Measurements from ENCODE around the gene CASZ1.

The CASZ1 gene

DNA sequence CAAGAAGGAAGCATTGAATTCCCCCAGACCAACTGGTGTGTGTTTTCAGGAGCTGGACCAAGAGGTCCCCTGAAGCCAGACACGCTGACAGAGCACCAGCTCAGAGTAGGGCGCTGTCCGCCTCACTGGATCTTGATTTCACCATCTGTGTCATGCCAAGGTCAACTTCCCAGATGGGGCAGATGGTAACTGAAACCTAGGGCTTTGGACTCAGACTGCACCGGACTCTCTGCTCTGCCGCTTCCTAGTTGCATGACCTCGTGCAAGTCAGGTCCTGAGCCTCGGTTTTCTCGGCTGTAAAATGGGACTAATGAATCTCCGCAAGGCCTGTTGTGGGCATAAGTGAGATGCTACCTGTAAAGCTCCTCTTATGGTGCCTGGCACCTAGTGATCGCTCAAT, 17.9 kb upstream of the CASZ1 start:
- Histone ChIP-seq H3K27me3 (ENCODE audit: control insufficient read depth in 5 of 5, insufficient read depth in 4 of 5, low read length in 5 of 5) (peaks cover 12 to 30% (median 19%) of the 10 kb centered on the region in 5 donors), H3K36me3 (ENCODE audit: control insufficient read depth in 5 of 5, insufficient read depth in 5 of 5, low read length in 5 of 5) (no peaks in the 10 kb centered on the region), H3K4me3 (ENCODE audit: low read depth in 1 of 5, low read length in 5 of 5) (no peak overlapping the region), H3K4me1 (ENCODE audit: control insufficient read depth in 5 of 5, insufficient read depth in 5 of 5, low read length in 5 of 5) (no peaks in the 10 kb centered on the region), H3K9ac (ENCODE audit: low read length in 5 of 5) (no peak overlapping the region), H3K9me3 (ENCODE audit: control insufficient read depth in 5 of 5, low read length in 5 of 5) (no peaks in the 10 kb centered on the region), H3K27ac (ENCODE audit: low read depth, low read length) (no peak overlapping the region)

GRCh38 chr1:10813799-10814198, 17.4 kb upstream of the CASZ1 start:
- no peak overlapping the region for H3K27ac ChIP-seq (ENCODE audit: low read depth, low read length)
- no peak overlapping the region for H3K4me3 ChIP-seq (ENCODE audit: low read depth in 1 of 5, low read length in 5 of 5)
- H3K4me1 ChIP-seq (ENCODE audit: control insufficient read depth in 5 of 5, insufficient read depth in 5 of 5, low read length in 5 of 5) = no peaks in the 10 kb centered on the region
- no peaks in the 10 kb centered on the region for H3K9me3 ChIP-seq (ENCODE audit: control insufficient read depth in 5 of 5, low read length in 5 of 5)
- H3K27me3 ChIP-seq (ENCODE audit: control insufficient read depth in 5 of 5, insufficient read depth in 4 of 5, low read length in 5 of 5) = peaks cover 13 to 31% (median 17%) of the 10 kb centered on the region in 5 donors
- no peaks in the 10 kb centered on the region for H3K36me3 ChIP-seq (ENCODE audit: control insufficient read depth in 5 of 5, insufficient read depth in 5 of 5, low read length in 5 of 5)
- no peak overlapping the region for H3K9ac ChIP-seq (ENCODE audit: low read length in 5 of 5)

- H3K9me3 ChIP-seq (ENCODE audit: control insufficient read depth in 5 of 5, low read length in 5 of 5) = no peaks in the 10 kb centered on the region
- H3K27me3 ChIP-seq (ENCODE audit: control insufficient read depth in 5 of 5, insufficient read depth in 4 of 5, low read length in 5 of 5) = peaks cover 13 to 41% (median 20%) of the 10 kb centered on the region in 5 donors
- no peak overlapping the region for H3K27ac ChIP-seq (ENCODE audit: low read depth, low read length)
- no peaks in the 10 kb centered on the region for H3K36me3 ChIP-seq (ENCODE audit: control insufficient read depth in 5 of 5, insufficient read depth in 5 of 5, low read length in 5 of 5)
- H3K4me1 ChIP-seq (ENCODE audit: control insufficient read depth in 5 of 5, insufficient read depth in 5 of 5, low read length in 5 of 5) = no peaks in the 10 kb centered on the region
- H3K4me3 ChIP-seq (ENCODE audit: low read depth in 1 of 5, low read length in 5 of 5) = no peak overlapping the region
- no peak overlapping the region for H3K9ac ChIP-seq (ENCODE audit: low read length in 5 of 5)
Measured at GRCh38 chr1:10812387-10812915, 16.0 kb upstream of the CASZ1 start.

GRCh38 chr1:10808441-10808840, 12.0 kb upstream of the CASZ1 start:
- Histone ChIP-seq H3K9me3 (ENCODE audit: control insufficient read depth in 5 of 5, low read length in 5 of 5) (no peaks in the 10 kb centered on the region), H3K9ac (ENCODE audit: low read length in 5 of 5) (no peak overlapping the region), H3K27me3 (ENCODE audit: control insufficient read depth in 5 of 5, insufficient read depth in 4 of 5, low read length in 5 of 5) (peaks cover 22 to 45% (median 27%) of the 10 kb centered on the region in 5 donors), H3K4me1 (ENCODE audit: control insufficient read depth in 5 of 5, insufficient read depth in 5 of 5, low read length in 5 of 5) (no peaks in the 10 kb centered on the region), H3K27ac (ENCODE audit: low read depth, low read length) (no peak overlapping the region), H3K4me3 (ENCODE audit: low read depth in 1 of 5, low read length in 5 of 5) (no peak overlapping the region), H3K36me3 (ENCODE audit: control insufficient read depth in 5 of 5, insufficient read depth in 5 of 5, low read length in 5 of 5) (no peaks in the 10 kb centered on the region)

DNA sequence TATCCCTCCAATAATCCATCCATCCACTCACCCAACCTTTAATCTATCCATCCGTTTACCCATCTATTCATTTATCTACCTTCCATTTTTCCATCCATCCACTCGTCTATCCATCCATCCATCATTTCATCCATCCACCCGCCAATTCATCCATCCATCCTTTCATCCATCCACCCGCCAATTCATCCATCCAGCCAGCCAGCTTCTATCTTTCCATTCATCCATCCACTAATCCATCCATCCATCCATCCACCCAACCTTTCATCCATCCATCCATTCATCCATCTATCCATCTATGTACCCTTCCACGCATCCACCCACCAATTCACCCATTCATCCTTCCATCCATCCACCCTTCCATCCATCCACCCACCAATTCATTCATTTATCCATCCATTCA, 10.5 kb upstream of the CASZ1 start:
- Histone ChIP-seq H3K9me3 (ENCODE audit: control insufficient read depth in 5 of 5, low read length in 5 of 5) (no peaks in the 10 kb centered on the region), H3K4me1 (ENCODE audit: control insufficient read depth in 5 of 5, insufficient read depth in 5 of 5, low read length in 5 of 5) (peaks cover 0 to 3% (median 0%) of the 10 kb centered on the region in 5 donors), H3K27me3 (ENCODE audit: control insufficient read depth in 5 of 5, insufficient read depth in 4 of 5, low read length in 5 of 5) (peaks cover 22 to 41% (median 24%) of the 10 kb centered on the region in 5 donors), H3K4me3 (ENCODE audit: low read depth in 1 of 5, low read length in 5 of 5) (no peak overlapping the region), H3K27ac (ENCODE audit: low read depth, low read length) (no peak overlapping the region), H3K9ac (ENCODE audit: low read length in 5 of 5) (no peak overlapping the region), H3K36me3 (ENCODE audit: control insufficient read depth in 5 of 5, insufficient read depth in 5 of 5, low read length in 5 of 5) (no peaks in the 10 kb centered on the region)

DNA sequence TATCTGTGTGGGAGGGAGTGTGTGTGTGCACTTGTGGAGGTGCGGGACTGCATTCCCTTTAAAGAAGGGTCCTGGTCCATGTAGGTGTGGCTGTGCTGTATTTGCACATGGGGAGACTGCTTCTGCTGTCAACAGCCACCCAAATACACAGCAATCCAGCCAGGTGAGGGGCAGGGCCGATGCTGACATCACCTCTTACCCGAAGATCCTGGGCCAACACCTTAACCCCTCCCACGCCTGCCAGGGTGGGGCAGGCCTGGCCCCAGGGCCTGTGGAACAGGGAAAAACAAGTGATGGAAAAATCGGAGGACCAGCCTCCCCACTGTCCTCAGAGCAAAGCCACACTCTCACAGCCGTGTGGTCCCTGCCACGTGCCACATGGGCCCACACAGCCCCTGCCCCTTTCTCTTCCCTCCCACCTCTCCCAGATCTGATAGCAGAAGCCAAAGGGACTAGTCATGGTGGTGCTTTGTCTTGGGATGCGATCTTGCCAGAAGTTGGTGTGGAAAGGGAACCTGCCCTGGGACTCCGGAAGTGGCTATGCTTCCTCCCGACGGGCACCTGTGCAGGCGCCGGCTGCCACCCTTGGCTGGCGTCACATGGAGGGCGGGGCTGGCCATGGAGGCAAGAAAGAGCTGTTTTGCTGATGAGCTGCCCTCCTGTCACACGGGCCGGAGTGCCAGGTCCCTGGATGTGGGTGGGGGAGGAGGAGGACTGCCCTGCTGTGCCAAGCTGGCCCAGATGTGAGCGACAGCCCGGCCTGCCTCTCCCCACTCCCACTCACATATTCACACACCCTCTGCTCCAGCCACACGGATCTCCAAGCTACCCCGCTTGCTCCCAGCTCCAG, 7.8 kb upstream of the CASZ1 start:
- Histone ChIP-seq H3K36me3 (ENCODE audit: control insufficient read depth in 5 of 5, insufficient read depth in 5 of 5, low read length in 5 of 5) (no peaks in the 10 kb centered on the region), H3K9me3 (ENCODE audit: control insufficient read depth in 5 of 5, low read length in 5 of 5) (no peaks in the 10 kb centered on the region), H3K27me3 (ENCODE audit: control insufficient read depth in 5 of 5, insufficient read depth in 4 of 5, low read length in 5 of 5) (peaks cover 24 to 44% (median 38%) of the 10 kb centered on the region in 5 donors), H3K4me3 (ENCODE audit: low read depth in 1 of 5, low read length in 5 of 5) (no peak overlapping the region), H3K9ac (ENCODE audit: low read length in 5 of 5) (no peak overlapping the region), H3K4me1 (ENCODE audit: control insufficient read depth in 5 of 5, insufficient read depth in 5 of 5, low read length in 5 of 5) (peaks cover 0 to 3% (median 0%) of the 10 kb centered on the region in 5 donors), H3K27ac (ENCODE audit: low read depth, low read length) (no peak overlapping the region)

- Histone ChIP-seq H3K27me3 (ENCODE audit: control insufficient read depth in 5 of 5, insufficient read depth in 4 of 5, low read length in 5 of 5) (peaks cover 23 to 40% (median 38%) of the 10 kb centered on the region in 5 donors), H3K27ac (ENCODE audit: low read depth, low read length) (no peak overlapping the region), H3K4me1 (ENCODE audit: control insufficient read depth in 5 of 5, insufficient read depth in 5 of 5, low read length in 5 of 5) (peaks cover 0 to 3% (median 0%) of the 10 kb centered on the region in 5 donors), H3K36me3 (ENCODE audit: control insufficient read depth in 5 of 5, insufficient read depth in 5 of 5, low read length in 5 of 5) (no peaks in the 10 kb centered on the region), H3K4me3 (ENCODE audit: low read depth in 1 of 5, low read length in 5 of 5) (no peak overlapping the region), H3K9ac (ENCODE audit: low read length in 5 of 5) (no peak overlapping the region), H3K9me3 (ENCODE audit: control insufficient read depth in 5 of 5, low read length in 5 of 5) (no peaks in the 10 kb centered on the region)
Measured at GRCh38 chr1:10802944-10803715, 6.7 kb upstream of the CASZ1 start.

DNA sequence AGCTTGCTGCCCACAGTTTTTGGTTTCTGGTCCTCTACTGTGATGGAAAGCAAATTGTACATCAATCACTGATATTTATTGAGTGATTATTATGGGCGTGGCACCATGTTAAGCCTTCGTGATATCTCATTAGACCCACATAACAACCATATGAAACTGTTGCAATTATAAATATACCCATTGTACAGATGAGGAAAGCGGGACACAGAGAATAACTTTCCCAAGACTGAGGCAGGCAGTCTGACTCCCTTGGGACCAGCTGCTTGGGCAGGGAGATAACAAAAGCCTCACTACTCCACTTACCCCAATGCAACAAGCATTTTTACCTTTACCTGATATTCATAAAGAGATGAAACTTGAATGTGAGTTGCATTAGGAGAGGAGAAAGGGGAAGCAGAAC, 4.3 kb upstream of the CASZ1 start:
- H3K4me1 ChIP-seq (ENCODE audit: control insufficient read depth in 5 of 5, insufficient read depth in 5 of 5, low read length in 5 of 5) = peaks cover 0 to 10% (median 5%) of the 10 kb centered on the region in 5 donors
- H3K9me3 ChIP-seq (ENCODE audit: control insufficient read depth in 5 of 5, low read length in 5 of 5) = no peaks in the 10 kb centered on the region
- H3K27me3 ChIP-seq (ENCODE audit: control insufficient read depth in 5 of 5, insufficient read depth in 4 of 5, low read length in 5 of 5) = peaks cover 23 to 43% (median 37%) of the 10 kb centered on the region in 5 donors
- no peaks in the 10 kb centered on the region for H3K36me3 ChIP-seq (ENCODE audit: control insufficient read depth in 5 of 5, insufficient read depth in 5 of 5, low read length in 5 of 5)
- no peak overlapping the region for H3K9ac ChIP-seq (ENCODE audit: low read length in 5 of 5)
- H3K4me3 ChIP-seq (ENCODE audit: low read depth in 1 of 5, low read length in 5 of 5) = no peak overlapping the region
- no peak overlapping the region for H3K27ac ChIP-seq (ENCODE audit: low read depth, low read length)

- H3K27me3 ChIP-seq (ENCODE audit: control insufficient read depth in 5 of 5, insufficient read depth in 4 of 5, low read length in 5 of 5) = peaks cover 22 to 46% (median 38%) of the 10 kb centered on the region in 5 donors
- H3K4me1 ChIP-seq (ENCODE audit: control insufficient read depth in 5 of 5, insufficient read depth in 5 of 5, low read length in 5 of 5) = peaks cover 0 to 19% (median 15%) of the 10 kb centered on the region in 5 donors
- no peak overlapping the region for H3K27ac ChIP-seq (ENCODE audit: low read depth, low read length)
- H3K9me3 ChIP-seq (ENCODE audit: control insufficient read depth in 5 of 5, low read length in 5 of 5) = no peaks in the 10 kb centered on the region
- H3K36me3 ChIP-seq (ENCODE audit: control insufficient read depth in 5 of 5, insufficient read depth in 5 of 5, low read length in 5 of 5) = no peaks in the 10 kb centered on the region
- no peak overlapping the region for H3K9ac ChIP-seq (ENCODE audit: low read length in 5 of 5)
- H3K4me3 ChIP-seq (ENCODE audit: low read depth in 1 of 5, low read length in 5 of 5) = no peak overlapping the region
Measured at GRCh38 chr1:10799726-10800125, 3.3 kb upstream of the CASZ1 start.
